Stimulated activated CD4-positive, alpha-beta T cell treated with anti-CD3 and anti-CD28 coated beads, Interleukin-4, amount 100 ng/mL, for 1 hour (primary cell): Measurements from ENCODE around the gene KMT2C.

Experiments
- DNase-seq: peaks from one replicate; pipeline ENCODE4 v3.0.0-alpha.2; 2020

The KMT2C gene

GRCh38 chr7:152180587-152180986 is 255.2 kb downstream of the KMT2C start:
- DNase-seq = no peak

GRCh38 chr7:152180048-152180447 is 255.8 kb downstream of the KMT2C start:
- DNase-seq = no peak

DNA sequence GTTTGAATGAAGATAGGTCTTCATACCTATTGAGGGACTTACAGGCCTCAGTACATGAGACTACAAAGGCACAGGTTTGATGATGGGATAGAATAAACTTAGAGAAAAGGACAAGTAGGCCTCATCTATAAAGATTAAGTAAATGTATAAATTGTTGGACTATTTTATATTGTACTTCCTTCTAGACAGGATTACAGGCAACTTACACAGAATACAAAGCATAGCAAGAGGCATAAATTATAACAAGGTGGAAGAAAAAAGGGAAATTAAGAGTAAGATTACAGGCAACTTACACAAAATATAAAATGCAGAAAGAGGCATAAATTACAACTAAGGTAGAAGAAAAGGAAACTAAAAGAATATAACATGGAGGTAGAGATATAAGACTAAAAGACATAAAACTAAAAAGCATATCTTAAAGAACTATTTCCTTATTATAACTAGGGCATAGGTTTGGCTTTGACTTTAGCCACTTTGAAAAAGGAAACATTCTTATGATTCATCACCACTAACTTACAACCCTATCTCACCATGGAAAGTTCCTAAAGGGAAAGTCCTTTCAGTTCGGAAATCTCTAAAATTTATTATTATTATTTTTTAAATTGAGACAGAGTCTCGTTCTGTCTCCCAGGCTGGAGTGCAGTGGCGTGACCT is 257.3 kb downstream of the KMT2C start:
- DNase-seq = no peak

GRCh38 chr7:152177681-152178404 is 258.0 kb downstream of the KMT2C start:
- DNase-seq = no peak

- no peak for DNase-seq
These were observed 259.0 kb downstream of the KMT2C start for GRCh38 chr7:152176797-152177196.

GRCh38 chr7:152173372-152174070 is 262.3 kb downstream of the KMT2C start:
- no peak for DNase-seq

DNA sequence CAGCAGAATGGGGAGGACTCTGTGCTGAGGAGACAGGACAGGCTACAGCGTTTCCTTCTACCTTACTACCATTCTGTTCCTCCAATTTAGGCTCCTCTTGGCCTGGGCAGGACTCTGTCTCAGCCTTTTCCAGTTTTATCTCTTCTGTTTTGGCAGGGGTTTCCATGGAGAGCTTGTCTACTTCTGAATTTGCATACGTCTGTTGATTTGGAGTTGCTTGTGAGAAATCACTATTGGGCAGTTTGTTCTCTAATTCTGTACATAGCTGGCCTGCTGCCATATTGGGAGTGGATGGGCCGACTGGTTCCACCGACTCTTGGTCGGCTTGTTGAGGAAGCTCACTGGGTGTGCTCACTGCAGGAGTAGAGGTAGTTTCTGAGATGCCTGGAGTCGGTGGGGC is 273.5 kb downstream of the KMT2C start:
- DNase-seq = no peak

DNA sequence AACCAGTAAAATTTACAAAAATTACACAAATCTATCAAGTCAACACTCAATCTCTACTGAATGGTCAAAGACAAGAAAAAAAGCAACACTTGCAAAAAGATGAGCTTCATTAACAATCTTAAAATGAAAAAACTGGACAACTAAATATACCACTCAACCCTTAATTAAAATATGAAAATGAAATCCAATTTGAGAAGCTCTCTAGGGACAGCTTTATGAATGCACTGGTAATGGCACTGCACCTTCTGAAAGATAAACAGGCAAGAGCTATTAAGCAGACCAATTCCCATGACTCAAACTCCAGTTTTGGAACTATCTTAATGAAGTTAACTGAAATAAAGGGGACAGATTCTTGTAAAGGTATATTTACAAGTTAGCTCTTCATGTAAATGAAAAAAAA is 274.6 kb downstream of the KMT2C start:
- no peak for DNase-seq

DNA sequence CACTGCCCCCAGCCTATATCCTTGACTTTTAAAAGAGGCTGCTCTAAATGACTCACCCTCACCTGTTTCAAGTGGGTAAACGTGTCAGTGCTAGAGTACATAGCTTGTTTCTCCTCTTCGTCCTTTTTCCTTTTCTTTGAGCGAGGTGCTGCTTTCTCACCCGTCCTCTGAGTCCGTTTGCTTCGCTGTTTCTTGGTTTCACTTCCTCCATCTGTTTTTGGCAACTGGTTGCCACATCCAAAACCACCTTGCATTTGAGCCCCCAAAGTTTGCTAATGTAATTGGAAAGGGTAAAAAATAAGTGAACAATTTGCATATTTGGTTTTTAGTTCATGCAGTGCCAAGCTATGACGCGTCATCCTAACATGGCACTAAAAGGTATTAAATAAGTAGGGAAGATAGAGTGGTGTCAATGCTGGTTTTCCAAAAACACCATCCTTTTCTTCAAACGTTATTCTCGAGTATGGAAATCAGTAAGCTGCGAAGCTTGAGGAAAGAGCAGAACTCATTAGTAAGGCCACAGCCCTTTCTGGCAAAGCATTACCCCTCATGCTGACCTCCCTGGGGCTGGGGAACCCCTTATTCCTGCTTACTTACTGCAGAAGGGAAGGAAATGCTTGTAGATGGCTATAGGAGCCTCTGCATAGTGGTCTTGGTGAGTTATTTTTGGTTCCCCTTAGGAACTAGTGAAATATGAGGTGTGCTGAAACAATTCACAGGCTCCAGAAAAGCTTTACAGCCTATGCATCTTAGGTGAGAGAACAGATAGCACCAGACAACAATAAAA is 276.8 kb downstream of the KMT2C start:
- DNase-seq = no peak

DNA sequence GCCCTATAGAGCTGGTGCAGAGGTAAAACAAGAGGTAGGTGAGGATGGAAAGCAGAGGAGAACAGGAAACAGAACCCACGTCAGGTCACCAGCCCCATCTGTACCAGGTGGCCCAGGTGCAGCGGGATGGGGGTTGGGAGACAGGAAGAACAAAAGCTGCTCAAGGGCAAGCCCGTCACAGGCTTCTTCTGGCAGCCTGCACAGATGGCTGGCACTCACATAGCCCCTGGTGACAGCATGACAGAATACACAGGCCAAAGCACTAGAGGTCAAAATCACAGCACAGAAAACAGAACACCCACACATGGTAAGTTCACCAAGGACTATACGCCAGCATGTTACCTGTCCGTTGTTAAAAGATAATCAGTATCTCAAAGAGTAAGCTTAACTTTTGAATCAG is 283.5 kb downstream of the KMT2C start:
- no peak for DNase-seq

DNA sequence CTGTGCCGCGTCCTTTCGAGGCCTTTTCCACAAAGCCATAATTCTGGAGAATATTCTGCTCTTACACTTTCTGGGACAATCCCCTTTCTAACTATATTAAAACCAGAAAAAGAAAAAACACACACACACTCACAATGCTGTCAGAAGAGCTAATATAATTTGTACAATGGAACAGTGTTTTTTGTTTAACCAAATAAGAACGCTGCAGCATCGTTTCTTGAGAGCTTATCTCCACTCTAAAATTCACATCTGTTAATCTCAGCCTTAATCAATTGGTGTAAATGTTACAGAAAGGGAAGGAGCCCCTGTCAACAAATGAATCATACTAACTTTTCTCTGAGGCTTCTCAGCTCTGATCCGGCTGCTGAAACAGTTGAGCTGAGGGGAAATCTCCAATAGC is 286.4 kb downstream of the KMT2C start:
- no peak for DNase-seq

GRCh38 chr7:152148706-152149105 is 287.1 kb downstream of the KMT2C start:
- DNase-seq = no peak

- DNase-seq = no peak
These were observed 289.8 kb downstream of the KMT2C start for GRCh38 chr7:152145853-152146466.

DNA sequence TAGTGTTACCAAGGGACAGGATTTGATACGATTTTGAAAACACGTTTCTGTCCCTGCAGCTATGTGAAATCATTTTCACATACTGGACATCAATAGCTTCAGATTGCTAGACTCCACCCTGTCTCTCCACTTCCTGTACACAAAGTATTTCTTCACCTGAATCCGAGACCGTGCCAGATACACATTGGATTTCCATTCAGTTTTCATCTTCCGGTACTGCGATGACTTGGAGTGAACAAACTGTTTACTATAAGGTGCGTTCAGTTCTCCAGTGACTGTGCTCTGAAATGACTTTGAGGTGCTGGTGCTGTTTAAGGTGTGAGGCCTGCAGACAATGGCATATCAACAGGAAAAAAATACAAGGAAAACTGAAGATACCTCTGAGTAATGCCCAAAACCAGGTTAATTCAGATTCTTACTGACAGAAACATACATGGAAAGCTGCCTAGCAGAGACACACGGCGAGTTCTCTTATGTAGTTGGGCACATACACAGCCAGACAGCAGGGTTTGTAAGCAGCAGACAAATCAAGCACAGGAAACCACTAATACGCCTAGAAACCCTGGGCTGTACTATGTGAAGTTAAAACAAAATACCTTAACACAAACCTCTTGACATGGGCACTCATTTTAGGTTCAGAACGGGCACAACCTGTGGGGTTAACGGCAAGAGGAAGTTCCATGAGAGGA is 291.1 kb downstream of the KMT2C start:
- no peak for DNase-seq

GRCh38 chr7:152142976-152143595 is 292.7 kb downstream of the KMT2C start:
- DNase-seq = no peak

GRCh38 chr7:152140560-152140959 is 295.2 kb downstream of the KMT2C start:
- no peak for DNase-seq

DNA sequence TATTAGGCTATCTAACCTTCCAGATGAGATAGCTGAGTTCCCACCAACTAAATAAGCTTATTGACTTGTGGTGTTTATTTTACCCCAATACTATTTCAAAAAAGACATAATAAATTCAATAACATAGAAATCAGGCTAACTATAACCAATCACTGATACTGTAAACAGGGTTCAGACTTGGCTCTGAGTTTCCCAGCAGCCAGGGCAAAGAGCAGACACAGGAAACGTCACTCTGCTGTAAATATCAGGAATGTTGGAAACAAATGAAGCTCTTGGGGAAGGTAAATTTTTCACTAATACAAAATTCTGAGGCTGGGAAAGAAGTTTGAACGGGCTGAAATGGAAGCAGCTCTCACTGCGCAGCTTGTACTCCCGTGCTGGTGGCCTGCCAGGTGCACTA is 295.7 kb downstream of the KMT2C start:
- no peak for DNase-seq

GRCh38 chr7:152137476-152138025 is 298.3 kb downstream of the KMT2C start:
- no peak for DNase-seq

DNA sequence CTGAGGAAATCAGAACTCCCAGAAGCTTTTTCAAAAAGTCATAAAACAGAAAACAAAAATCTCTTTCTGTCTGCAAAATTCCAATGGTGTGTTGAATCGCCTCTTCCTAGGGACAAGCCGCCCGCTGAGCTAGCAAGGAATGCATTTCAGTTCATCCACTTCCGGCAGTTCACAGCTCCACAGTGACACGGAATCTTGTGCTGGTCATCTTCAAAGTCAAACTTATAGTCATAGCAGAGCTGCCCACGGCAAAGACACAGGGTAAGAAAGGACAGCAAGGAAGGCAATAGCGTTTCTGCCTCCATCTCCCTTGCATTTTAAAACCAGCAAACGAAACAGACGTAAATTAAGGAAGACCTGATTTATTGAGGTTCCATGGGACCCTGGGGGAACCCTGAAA is 299.1 kb downstream of the KMT2C start:
- no peak for DNase-seq

GRCh38 chr7:152133804-152134203 is 302.0 kb downstream of the KMT2C start:
- DNase-seq = no peak

DNA sequence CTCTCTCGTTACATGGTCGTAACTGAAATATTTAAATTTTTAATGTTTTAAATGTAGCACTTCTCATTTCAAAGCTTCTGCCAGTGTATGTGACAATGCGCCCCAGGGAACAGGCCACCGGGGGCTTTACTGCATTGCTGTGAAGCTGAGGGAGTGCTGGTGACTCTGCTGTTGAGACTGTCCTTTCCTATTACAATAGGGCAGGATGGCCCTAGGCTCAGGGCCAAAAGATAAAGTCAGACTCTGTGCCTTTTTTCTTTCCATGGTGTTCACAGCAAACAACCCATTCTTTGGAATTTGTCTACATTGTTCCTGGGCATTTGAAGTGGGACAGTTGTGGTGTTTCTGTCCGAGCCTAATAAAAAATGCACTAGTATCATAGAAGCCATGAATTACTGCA is 303.0 kb downstream of the KMT2C start:
- no peak for DNase-seq
